Measurements from ENCODE around the gene DGKI.

The DGKI gene

GRCh38 chr7:137880432-137880831 lies 33.7 kb upstream of the DGKI start:
- ATAC-seq (replicated peaks; ENCODE audit: extremely low read depth, poor library complexity, severe bottlenecking) (no peak), DNase-seq (ENCODE audit: low spot score in 2 of 2) (no peak)
- H3K9me3 Mint-ChIP-seq, result no peaks in the 10 kb centered on the region
- H3K4me1 Mint-ChIP-seq, result no peaks in the 10 kb centered on the region
- no peak overlapping the region for H3K4me3 Mint-ChIP-seq
- no peaks in the 10 kb centered on the region for H3K27me3 Mint-ChIP-seq
- H3K36me3 Mint-ChIP-seq (ENCODE audit: insufficient read depth), result peaks cover 23% of the 10 kb centered on the region
- no peak overlapping the region for H3K27ac Mint-ChIP-seq (ENCODE audit: low read depth)

DNA sequence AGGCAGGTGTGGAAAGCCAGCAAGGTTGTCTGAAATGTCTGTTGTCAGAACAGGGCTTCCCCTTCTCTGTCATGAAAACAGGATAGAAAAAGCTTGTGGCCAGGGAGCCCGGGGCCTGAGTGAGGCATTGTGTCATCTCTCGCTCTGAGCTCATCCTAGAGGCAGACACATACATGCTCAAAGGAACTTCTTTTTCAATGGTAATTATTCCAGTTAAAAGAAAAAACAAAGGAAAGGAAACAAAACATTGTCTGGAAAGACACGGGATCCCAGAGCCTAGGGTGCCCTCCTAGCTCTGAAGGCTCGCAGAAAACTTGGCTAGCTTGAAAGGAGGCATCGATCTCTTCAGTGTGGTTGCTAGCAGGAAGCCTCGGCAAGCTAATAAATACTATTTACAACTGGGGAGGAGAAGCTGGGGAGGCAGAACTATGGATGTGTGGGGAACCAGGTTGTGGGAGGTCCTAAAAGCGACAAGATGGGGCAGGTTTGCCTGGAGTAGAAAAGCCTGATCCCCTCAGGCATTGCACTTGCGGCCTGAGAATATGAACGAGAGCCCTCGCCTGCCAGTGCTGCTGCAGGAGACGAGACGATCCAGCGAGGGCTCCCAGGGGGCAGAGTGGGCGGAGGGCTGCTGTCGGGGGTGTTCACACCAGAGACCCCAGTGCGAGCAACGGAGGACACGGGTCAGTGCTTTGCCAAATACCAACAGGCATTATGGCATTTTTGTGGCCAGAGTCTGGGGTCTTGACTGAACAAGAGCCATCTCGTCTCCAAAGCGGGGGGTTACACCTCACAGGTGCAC lies 32.8 kb upstream of the DGKI start:
- no peaks in the 10 kb centered on the region for H3K9me3 Mint-ChIP-seq
- no peak overlapping the region for H3K4me3 Mint-ChIP-seq
- no peaks in the 10 kb centered on the region for H3K4me1 Mint-ChIP-seq
- DNase-seq (ENCODE audit: low spot score in 2 of 2) (no peak), ATAC-seq (replicated peaks; ENCODE audit: extremely low read depth, poor library complexity, severe bottlenecking) (no peak)
- no peaks in the 10 kb centered on the region for H3K27me3 Mint-ChIP-seq
- H3K27ac Mint-ChIP-seq (ENCODE audit: low read depth), result no peak overlapping the region
- peaks cover 27% of the 10 kb centered on the region for H3K36me3 Mint-ChIP-seq (ENCODE audit: insufficient read depth)

DNA sequence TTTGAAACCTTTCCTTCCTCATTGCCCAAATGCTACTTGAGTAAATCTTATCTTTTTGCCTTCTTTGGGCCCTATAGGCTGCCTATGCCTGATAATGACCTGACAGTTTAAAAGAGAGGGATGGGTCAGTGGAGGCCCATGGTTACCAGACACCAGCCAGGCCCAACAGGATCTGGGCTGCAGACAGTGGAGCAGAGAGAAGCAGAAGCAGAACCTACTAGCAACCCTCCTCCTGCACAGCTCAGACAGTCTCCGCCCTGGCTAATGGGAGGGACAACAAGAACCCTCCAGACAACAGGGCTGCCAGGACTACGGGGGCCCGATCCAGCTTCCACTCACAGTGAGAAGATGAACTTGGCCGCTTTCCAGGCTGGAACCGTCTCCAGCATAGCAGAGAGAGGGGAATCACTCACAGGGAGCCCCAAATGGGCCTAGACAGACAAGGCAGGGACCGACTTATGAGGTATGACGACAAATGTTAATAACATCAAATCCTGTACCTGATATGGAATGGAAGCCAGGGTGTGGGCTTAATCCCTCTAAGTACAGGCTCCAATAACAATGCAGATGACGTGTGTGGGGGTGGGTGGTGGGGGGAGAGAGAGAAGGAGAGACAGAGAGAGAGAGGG lies 31.7 kb upstream of the DGKI start:
- ATAC-seq (replicated peaks; ENCODE audit: extremely low read depth, poor library complexity, severe bottlenecking), result no peak
- H3K4me1 Mint-ChIP-seq, result no peaks in the 10 kb centered on the region
- H3K36me3 Mint-ChIP-seq (ENCODE audit: insufficient read depth), result peaks cover 27% of the 10 kb centered on the region
- no peaks in the 10 kb centered on the region for H3K27me3 Mint-ChIP-seq
- no peak for DNase-seq (ENCODE audit: low spot score in 2 of 2)
- no peak overlapping the region for H3K4me3 Mint-ChIP-seq
- no peaks in the 10 kb centered on the region for H3K9me3 Mint-ChIP-seq
- no peak overlapping the region for H3K27ac Mint-ChIP-seq (ENCODE audit: low read depth)

DNA sequence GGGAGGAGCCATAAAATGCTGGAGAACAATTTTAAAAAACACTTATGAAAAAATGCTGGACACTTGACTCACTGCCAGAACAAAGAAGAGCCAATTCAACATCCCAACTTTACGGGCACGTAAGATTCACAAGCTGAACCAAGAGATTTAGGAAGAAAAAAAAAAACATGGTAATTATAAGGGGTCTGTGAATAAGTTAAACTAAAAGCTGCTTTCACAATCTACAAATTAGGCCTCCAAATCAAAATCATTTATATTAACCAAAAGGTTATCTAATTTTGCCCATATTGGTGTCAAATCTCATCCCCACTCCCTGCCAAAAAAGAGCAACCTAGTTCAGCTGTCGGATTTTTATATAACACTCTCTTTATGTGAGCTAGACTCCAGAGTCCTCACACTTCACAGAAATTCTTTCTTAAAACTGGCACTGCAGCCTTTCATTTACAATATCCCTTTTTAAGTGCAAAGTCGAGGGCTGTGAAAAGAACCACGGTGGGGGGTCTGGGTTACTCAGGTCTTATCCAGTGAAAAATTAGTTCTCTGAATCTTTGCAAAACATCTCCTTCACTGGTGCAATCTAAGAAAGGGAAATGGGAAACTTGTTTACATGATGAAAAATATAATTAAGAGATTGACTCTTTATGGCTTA lies 30.4 kb upstream of the DGKI start:
- DNase-seq (ENCODE audit: low spot score in 2 of 2), result no peak
- Mint-ChIP-seq H3K4me3 (no peak overlapping the region), H3K27me3 (no peaks in the 10 kb centered on the region), H3K27ac (ENCODE audit: low read depth) (no peak overlapping the region), H3K36me3 (ENCODE audit: insufficient read depth) (peaks cover 26% of the 10 kb centered on the region), H3K9me3 (no peaks in the 10 kb centered on the region), H3K4me1 (no peaks in the 10 kb centered on the region)
- no peak for ATAC-seq (replicated peaks; ENCODE audit: extremely low read depth, poor library complexity, severe bottlenecking)

DNA sequence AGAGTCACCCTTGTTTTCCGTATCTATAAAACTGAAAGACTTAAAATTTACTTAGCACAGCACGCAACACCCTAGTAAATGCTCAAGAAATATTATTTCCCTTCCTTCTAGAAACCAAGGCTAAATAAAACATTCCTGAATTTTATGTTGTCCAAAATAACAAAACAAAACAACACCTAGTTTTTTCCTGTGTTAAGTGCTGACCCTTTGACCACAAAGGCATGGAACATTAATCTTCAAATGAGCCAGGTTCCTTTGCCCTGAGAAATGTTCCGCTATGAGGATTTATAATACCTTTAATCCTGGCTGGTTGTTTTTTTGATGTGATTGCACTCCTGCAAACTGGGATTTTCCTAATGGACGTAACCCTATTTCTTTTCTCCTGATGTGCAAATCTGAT lies 29.0 kb upstream of the DGKI start:
- no peaks in the 10 kb centered on the region for H3K27me3 Mint-ChIP-seq
- peaks cover 24% of the 10 kb centered on the region for H3K36me3 Mint-ChIP-seq (ENCODE audit: insufficient read depth)
- H3K27ac Mint-ChIP-seq (ENCODE audit: low read depth), result no peak overlapping the region
- no peaks in the 10 kb centered on the region for H3K4me1 Mint-ChIP-seq
- H3K9me3 Mint-ChIP-seq, result no peaks in the 10 kb centered on the region
- DNase-seq (ENCODE audit: low spot score in 2 of 2), result no peak
- H3K4me3 Mint-ChIP-seq, result no peak overlapping the region
- no peak for ATAC-seq (replicated peaks; ENCODE audit: extremely low read depth, poor library complexity, severe bottlenecking)

GRCh38 chr7:137873979-137874777 lies 27.4 kb upstream of the DGKI start:
- no peak for DNase-seq (ENCODE audit: low spot score in 2 of 2)
- H3K4me3 Mint-ChIP-seq, result no peak overlapping the region
- H3K9me3 Mint-ChIP-seq, result no peaks in the 10 kb centered on the region
- no peak for ATAC-seq (replicated peaks; ENCODE audit: extremely low read depth, poor library complexity, severe bottlenecking)
- peaks cover 19% of the 10 kb centered on the region for H3K36me3 Mint-ChIP-seq (ENCODE audit: insufficient read depth)
- H3K4me1 Mint-ChIP-seq, result no peaks in the 10 kb centered on the region
- H3K27ac Mint-ChIP-seq (ENCODE audit: low read depth), result no peak overlapping the region
- no peaks in the 10 kb centered on the region for H3K27me3 Mint-ChIP-seq

- Mint-ChIP-seq H3K4me3 (no peak overlapping the region), H3K36me3 (ENCODE audit: insufficient read depth) (peaks cover 19% of the 10 kb centered on the region), H3K9me3 (no peaks in the 10 kb centered on the region), H3K27ac (ENCODE audit: low read depth) (no peak overlapping the region), H3K27me3 (no peaks in the 10 kb centered on the region), H3K4me1 (no peaks in the 10 kb centered on the region)
- DNase-seq (ENCODE audit: low spot score in 2 of 2), result no peak
- no peak for ATAC-seq (replicated peaks; ENCODE audit: extremely low read depth, poor library complexity, severe bottlenecking)
Observed at GRCh38 chr7:137873524-137873923, 26.8 kb upstream of the DGKI start.

DNA sequence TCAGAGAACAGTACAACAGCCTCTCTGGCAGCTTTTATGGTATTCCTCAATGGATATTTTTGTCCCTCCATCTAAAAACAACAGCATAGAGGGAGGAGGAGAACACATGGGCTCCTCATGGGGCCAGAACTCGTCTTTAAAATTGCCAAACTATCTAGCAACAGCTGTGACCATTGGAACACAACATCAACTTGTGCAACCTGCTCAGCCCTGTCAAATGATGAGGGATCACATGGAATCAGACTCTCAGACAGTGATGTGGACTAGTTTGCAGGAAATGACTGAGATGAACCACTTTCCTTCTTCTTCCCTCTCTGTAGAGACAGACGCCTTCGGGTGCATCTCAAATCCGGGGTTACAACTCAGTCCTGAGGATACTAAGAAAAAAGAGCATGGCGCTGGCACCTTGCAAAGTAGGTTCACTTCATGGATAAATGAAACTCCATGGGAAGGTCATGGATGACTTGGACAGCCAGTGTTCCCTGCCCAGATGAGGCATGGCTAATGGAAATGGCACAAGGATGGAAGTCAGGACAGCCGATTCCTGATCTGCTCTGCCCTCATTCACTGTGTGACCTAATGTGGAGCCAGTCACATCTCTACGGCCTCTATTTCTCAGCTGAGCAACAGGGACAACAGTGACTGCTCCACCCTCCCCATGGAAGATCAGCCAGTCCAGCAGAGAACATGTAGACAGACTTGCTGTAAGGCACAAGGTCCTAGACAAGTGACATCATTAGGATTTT lies 24.6 kb upstream of the DGKI start:
- Mint-ChIP-seq H3K27me3 (no peaks in the 10 kb centered on the region), H3K27ac (ENCODE audit: low read depth) (no peak overlapping the region), H3K4me3 (no peak overlapping the region), H3K9me3 (no peaks in the 10 kb centered on the region), H3K36me3 (ENCODE audit: insufficient read depth) (peaks cover 14% of the 10 kb centered on the region), H3K4me1 (no peaks in the 10 kb centered on the region)
- DNase-seq (ENCODE audit: low spot score in 2 of 2) (no peak), ATAC-seq (replicated peaks; ENCODE audit: extremely low read depth, poor library complexity, severe bottlenecking) (no peak)

DNA sequence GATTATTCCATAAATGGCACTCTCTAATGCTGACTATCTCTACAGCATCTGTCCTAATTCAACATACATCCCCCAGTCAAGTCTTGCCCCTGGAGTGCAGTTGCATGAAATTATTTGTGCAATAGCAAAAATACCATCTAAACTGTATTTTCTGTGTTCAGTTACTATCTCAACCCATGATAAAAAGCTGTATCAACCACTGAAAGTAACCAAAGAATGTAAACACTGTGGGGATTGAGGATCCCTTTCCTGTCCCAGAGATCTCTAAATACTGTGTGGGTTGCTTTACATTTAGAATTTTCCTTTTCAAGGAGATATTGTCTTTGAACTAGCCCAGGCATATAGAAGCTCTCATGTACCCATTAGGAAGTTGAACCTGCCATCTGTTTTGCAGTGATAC lies 23.9 kb upstream of the DGKI start:
- no peaks in the 10 kb centered on the region for H3K4me1 Mint-ChIP-seq
- no peaks in the 10 kb centered on the region for H3K27me3 Mint-ChIP-seq
- H3K36me3 Mint-ChIP-seq (ENCODE audit: insufficient read depth), result peaks cover 14% of the 10 kb centered on the region
- ATAC-seq (replicated peaks; ENCODE audit: extremely low read depth, poor library complexity, severe bottlenecking), result no peak
- no peak for DNase-seq (ENCODE audit: low spot score in 2 of 2)
- H3K27ac Mint-ChIP-seq (ENCODE audit: low read depth), result no peak overlapping the region
- H3K4me3 Mint-ChIP-seq, result no peak overlapping the region
- no peaks in the 10 kb centered on the region for H3K9me3 Mint-ChIP-seq

GRCh38 chr7:137870078-137870477 lies 23.3 kb upstream of the DGKI start:
- Mint-ChIP-seq H3K27ac (ENCODE audit: low read depth) (no peak overlapping the region), H3K4me3 (no peak overlapping the region), H3K9me3 (no peaks in the 10 kb centered on the region), H3K36me3 (ENCODE audit: insufficient read depth) (peaks cover 10% of the 10 kb centered on the region), H3K27me3 (no peaks in the 10 kb centered on the region), H3K4me1 (no peaks in the 10 kb centered on the region)
- DNase-seq (ENCODE audit: low spot score in 2 of 2), result no peak
- no peak for ATAC-seq (replicated peaks; ENCODE audit: extremely low read depth, poor library complexity, severe bottlenecking)

- Mint-ChIP-seq H3K27me3 (no peaks in the 10 kb centered on the region), H3K4me1 (no peaks in the 10 kb centered on the region), H3K36me3 (ENCODE audit: insufficient read depth) (peaks cover 10% of the 10 kb centered on the region), H3K4me3 (no peak overlapping the region), H3K9me3 (no peaks in the 10 kb centered on the region), H3K27ac (ENCODE audit: low read depth) (no peak overlapping the region)
- DNase-seq (ENCODE audit: low spot score in 2 of 2) (no peak), ATAC-seq (replicated peaks; ENCODE audit: extremely low read depth, poor library complexity, severe bottlenecking) (no peak)
Observed at GRCh38 chr7:137869260-137869659, 22.5 kb upstream of the DGKI start.

DNA sequence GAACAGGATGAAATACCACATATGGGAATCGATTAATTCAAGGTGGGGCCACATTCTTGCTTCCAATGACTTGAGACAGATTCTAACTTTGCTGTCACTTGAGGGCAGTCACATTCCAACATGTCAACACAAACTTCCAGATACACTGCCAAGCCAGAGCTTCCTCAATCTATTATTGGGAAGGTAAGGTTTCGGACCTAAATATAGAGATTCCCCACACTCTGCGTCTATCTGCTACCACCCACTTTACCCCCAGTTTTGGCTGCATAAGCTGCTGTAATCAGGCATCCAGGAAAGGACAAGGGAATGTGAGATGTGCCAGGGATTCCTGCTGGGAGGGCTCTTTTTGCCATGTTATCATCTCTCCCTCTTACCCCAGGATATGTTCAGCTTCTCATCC lies 20.5 kb upstream of the DGKI start:
- H3K9me3 Mint-ChIP-seq, result no peaks in the 10 kb centered on the region
- peaks cover 5% of the 10 kb centered on the region for H3K36me3 Mint-ChIP-seq (ENCODE audit: insufficient read depth)
- no peak overlapping the region for H3K4me3 Mint-ChIP-seq
- DNase-seq (ENCODE audit: low spot score in 2 of 2), result no peak
- H3K27me3 Mint-ChIP-seq, result no peaks in the 10 kb centered on the region
- no peak overlapping the region for H3K27ac Mint-ChIP-seq (ENCODE audit: low read depth)
- H3K4me1 Mint-ChIP-seq, result no peaks in the 10 kb centered on the region
- no peak for ATAC-seq (replicated peaks; ENCODE audit: extremely low read depth, poor library complexity, severe bottlenecking)
